GM18870 (cell line): ENCODE results near the gene CHST7.
"Not testable (repeated sequence)": the region's sequence is repeated elsewhere in the genome, so short reads cannot be mapped to it uniquely, and the experiment has no call there.

Experiments used
- ATAC-seq: cut with Tn5 transposase; IDR thresholded peaks from one replicate; pipeline ENCODE4 v1.9.1; 2021; ENCODE audit warnings: moderate library complexity; ENCODE audit not compliant: unreplicated experiment

Gene CHST7, protein sequence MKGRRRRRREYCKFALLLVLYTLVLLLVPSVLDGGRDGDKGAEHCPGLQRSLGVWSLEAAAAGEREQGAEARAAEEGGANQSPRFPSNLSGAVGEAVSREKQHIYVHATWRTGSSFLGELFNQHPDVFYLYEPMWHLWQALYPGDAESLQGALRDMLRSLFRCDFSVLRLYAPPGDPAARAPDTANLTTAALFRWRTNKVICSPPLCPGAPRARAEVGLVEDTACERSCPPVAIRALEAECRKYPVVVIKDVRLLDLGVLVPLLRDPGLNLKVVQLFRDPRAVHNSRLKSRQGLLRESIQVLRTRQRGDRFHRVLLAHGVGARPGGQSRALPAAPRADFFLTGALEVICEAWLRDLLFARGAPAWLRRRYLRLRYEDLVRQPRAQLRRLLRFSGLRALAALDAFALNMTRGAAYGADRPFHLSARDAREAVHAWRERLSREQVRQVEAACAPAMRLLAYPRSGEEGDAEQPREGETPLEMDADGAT

DNA sequence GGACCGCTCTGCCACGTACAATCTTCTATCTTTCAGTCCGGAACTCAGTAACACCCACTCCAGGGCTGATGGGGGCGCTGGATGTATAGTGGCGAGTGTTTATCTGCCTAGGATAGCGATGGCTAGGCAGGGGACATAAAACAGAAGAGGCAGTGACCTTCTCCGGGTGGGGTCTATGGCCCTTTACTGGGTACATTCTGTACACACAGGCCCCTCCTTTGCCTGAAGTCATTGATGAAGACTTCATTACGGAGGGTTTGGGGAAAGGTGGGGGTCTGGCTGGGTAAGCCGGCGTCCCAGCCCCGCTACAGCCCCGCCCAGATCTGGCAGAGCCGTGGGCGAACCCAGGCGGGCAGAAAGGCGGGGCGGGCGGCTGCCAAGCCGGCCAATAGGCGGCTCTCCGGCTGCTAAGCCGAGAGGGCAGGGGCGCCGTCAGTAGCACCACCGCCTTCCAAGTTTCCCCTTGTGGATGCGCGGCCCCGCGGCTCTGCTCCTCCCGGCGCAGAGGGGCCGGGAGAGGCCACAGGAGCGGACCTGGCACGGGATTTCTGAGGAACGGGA lies at the start of gene CHST7:
Gene CHST7 (plus strand): TSS at position 435 of the 561 bp plus-strand sequence. CDS start 167 bp downstream, outside the sequence.
- peak; percentile 8 for ATAC-seq

DNA sequence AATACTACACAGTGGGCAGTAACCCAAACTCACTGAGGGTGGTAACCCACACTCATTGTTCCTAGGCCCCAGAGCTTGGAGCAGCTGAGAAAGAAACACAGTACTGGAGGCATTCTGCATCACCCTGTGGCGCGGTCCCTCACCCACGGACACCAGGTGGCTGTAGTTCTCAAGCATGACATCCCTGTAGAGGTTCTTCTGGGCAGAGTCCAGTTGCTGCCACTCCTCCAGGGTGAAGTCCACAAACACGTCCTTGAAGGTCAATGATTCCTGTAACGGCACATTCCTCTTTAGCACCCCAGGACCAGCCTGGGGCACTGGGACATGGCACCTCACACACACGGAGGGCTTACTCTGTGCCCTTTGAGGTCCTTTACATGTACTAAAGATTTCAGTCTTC lies 44.9 kb upstream of the CHST7 start:
- ATAC-seq, result not testable (repeated sequence)

DNA sequence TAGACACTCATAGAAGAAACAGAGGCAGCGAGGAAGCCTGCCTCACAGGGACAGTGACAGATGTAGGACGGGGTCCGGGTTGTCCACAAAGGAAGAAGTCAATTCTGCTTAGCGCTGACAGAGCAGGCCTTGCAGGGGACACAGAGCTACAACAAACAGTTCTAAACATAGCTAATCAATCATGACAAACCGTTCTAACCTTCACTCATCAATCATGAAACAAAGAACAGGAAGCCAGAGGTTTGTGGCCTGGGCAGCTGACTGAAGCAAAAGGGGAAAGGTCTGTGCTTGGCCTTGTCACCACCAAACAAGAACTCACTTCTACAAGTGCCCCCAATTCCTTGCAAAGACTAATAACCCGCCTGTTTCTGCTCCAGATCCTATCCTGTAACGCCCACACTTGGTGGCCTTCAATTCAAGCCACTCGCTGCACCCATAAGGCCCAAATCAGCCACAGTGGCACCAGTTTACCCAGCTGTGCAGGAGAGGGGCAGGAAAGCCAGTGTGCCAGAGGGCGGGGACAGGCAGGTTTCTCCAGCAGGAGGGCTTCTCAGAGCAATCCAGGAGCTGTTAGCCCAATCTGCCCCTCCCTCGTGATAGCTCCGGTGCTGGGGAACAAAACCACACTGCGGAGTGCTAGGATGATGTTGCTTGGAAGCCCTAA lies 43.7 kb upstream of the CHST7 start:
- not testable (repeated sequence) for ATAC-seq

GRCh38 chrX:46530404-46530908 lies 43.1 kb upstream of the CHST7 start:
- ATAC-seq, result not testable (repeated sequence)

GRCh38 chrX:46531442-46531841 lies 42.1 kb upstream of the CHST7 start:
- ATAC-seq, result no peak

DNA sequence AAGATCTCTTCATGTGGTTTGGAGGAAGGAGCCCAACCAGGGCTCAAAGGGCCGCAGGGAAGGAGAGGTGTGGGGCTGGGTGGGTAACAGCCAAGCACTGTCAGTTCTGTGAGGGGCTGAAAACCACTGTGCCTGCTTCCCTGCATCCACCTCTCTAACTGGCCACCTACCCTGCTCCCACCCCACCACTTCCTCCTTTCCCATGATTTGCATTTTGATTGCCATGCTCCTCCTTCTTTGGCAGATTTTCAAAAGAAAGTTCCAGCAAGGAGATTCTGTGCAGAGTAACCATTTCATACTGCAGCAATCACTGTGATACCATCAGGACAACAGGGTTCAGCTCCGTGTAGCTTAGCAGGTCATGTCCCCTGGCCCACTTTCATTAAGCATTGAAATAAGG lies 30.1 kb upstream of the CHST7 start:
- no peak for ATAC-seq

- not testable (repeated sequence) for ATAC-seq
These were observed 29.0 kb upstream of the CHST7 start for GRCh38 chrX:46544527-46544926.

DNA sequence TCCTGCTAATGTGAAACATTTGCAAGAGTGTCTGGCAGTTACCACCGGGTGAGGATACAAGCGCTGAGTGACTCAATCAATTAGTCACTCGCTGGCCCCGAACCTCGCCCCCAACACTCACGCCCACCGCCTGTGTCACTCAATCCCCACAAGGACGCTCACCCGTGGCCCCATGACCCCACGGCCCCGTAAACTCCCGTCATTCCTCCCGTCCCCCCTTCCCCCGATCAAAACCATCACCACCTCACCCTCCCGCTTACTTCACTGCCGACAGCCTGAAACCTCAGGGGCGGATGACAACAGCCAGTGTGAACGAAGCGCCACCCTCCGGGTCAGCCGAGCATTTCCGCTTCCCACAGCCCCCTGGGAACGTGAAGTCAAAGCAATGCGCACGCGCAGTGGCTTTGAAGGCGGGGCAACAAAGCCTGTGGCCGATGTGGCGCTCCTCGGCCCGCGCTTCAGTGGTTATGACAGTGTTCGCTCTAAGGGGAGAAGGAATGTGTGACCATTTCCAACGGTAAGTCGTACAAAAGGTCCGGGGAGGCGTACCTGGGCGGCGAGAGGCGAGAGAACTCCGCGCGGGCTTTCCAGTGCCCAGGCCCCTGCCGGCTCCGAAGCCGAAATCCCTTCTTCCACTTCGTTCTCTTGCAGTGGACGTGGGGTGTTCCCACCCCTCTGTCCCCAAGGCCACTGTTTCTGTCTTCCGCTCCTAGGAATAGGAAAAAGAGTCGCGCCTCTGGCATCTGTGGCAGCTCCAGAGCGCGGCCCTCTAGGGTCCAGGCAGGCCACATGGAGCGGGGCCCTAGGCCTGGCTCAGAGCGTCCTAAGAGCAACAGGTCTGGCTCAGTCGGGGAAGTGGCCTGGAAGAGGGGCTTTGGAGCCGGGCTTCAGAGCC lies 28.2 kb upstream of the CHST7 start, which contains the start of gene ZNF674:
Gene ZNF674 (minus strand): TSS at position 311 of the 895 bp plus-strand sequence. CDS start 3,334 bp downstream, outside the sequence.
- ATAC-seq, result peak; percentile 73

DNA sequence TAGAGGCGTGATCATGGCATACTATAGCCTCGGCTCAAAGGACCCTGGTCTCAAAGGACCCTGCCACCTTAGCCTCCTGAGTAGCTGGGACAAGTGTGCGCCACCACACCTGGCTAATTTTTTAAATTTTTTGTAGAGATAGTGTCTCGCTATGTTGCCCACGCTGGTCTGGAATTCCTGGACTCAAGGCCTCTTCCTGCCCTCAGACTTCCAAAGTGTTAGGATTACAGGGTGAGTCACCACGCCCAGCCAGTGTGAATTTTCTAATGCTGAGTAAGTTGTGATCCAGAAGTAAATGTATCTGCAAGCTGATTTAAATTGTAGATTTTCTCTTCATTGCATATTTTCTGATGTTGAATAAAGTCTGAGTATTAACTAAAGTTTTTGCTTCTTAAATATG lies 25.7 kb upstream of the CHST7 start:
- no peak for ATAC-seq

GRCh38 chrX:46549914-46550313 lies 23.7 kb upstream of the CHST7 start:
- no peak for ATAC-seq

DNA sequence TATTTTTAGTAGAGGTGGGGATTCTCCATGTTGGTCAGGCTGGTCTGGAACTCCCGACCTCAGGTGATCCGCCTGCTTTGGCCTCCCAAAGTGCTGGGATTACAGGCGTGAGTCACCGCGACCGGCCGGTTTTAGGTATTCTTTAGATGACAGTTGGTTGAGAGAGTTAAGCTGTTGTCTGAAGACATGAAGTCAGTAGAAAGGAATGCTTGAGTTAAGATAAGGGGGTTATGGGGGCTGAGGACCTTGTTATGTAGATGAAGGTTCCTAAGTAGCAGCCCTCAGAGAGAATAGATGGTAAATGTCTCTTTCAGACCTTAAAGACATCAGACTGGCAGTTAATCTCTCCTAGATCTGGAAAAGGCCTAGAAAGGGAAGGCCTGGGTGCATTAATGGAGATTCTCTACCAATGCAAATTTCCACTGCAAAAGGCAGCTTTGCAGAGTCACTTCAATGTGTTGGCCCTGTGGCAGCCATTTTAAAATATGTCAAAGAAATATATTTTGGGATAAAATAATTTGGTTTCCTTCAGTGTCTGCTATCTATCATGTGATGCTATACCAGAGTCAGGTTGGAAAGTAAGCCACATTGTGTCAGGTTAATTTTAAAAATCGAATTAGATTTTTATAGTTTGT lies 22.0 kb upstream of the CHST7 start:
- ATAC-seq, result no peak

GRCh38 chrX:46553935-46554334 lies 19.6 kb upstream of the CHST7 start:
- ATAC-seq, result no peak

DNA sequence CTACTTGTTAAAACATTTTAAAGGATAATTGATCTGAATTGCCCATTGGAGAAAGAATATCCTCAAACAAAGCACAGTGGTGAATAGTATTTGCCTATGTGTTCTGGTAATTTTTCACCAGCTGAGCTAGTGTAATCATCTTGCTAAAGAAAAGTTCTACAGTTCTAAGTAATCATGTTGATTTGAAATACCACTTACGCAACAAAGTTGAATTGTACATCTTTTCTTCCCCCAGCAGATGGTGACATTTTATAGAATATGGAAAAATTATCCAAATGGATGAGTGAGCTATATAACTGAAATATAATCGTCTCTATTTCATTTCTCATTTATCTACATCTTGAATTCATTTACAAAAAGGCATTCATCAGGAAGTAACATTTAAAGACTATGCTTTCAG lies 18.6 kb upstream of the CHST7 start:
- no peak for ATAC-seq

- no peak for ATAC-seq
These were observed 14.5 kb upstream of the CHST7 start for GRCh38 chrX:46559062-46559461.

GRCh38 chrX:46561824-46562657 lies 11.5 kb upstream of the CHST7 start:
- ATAC-seq, result peak; percentile 99

DNA sequence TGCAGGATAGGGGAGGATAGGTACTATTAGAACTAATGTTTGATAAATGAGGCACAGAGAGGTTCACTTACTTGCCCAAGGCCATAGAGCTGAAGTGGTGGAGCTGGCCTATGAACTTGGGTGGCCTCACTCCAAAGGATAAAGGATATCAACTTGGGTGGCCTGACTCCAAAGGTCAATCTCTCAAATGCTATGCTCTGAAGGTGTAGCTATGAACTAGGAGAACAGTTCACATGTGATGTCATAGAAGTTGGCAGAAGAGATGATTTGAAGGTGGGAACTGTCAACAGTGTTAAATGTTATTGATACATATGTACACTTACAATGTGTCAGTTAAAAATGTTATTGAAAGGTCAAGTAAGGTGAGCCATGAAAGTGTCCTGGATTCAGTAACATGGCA lies 6.2 kb upstream of the CHST7 start:
- no peak for ATAC-seq

- no peak for ATAC-seq
These were observed 3.9 kb upstream of the CHST7 start for GRCh38 chrX:46569621-46570020.

DNA sequence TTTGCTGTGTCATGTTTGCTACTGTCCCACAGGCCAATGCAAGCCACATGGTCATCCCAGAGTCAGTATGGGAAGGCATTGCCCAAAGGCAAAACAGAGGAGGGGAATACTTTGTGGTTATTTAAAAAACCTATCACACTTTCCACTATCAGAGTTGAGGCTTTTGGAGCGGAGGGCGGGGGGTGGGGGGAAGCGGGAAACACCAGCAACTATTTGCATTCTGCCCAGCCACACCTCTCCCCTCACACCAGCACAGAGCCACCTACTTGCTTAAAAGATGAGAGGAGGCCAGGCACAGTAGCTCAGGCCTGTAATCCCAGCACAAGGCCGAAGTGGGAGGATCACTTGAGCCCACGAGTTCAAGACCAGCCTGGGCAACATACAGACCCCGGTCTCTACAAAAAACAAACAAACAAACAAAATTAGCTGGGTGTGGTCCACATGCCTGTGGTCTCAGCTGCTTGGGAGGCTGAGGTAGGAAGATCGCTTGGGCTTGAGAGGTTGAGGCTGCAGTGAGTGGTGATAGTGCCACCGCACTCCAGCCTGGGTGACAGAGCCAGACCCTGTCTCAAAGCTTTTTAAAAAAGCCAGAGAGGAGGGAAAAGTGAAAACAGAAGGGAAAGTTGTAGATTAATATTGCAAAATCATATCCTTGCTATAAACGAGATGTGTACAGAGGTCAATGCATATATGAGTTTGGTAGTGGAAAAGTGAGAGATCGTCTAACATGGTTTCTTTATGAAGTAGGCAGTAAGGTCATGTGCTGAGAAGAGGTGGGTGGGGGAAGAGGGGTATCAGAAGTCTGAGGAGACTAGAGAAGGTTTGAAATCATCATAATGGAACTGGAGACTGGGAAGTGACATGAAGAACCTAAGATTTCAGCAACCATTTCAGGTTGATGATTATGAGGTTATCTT lies 1.9 kb upstream of the CHST7 start:
- peak; percentile 24 for ATAC-seq
